BJ (cell line): Measurements from ENCODE around the gene SERGEF. TPM values are rescaled to one million over a fixed set of nuclear protein-coding genes. Genes with fewer than 3 reads are reported as not detected.

Experiments
- CTCF ChIA-PET: fragments of 350-600 bp; formaldehyde crosslinking; extraction: SDS; loops from one replicate; lab custom pipeline; 2021; ENCODE audit warnings: antibody characterized with exemption, inconsistent platforms; lab: Yijun Ruan, JAX
- POLR2A ChIA-PET: fragments of 300-600 bp; sonication (Branson Sonifier 250); formaldehyde crosslinking; extraction: SDS; loops from one replicate; lab custom pipeline; 2021; ENCODE audit warnings: antibody characterized with exemption; lab: Charles Lee
- DNase-seq: peaks from one replicate; pipeline ENCODE4 v3.0.0-alpha.2; 2011; ENCODE audit warnings: low read depth
- H3K27me3 ChIP-seq: 2 replicates; pipeline ENCODE4 v1.6.0; 2011; ENCODE audit warnings: low read length; ENCODE audit not compliant: control insufficient read depth, insufficient read depth
- H3K36me3 ChIP-seq: 2 replicates; pipeline ENCODE4 v1.5.1; 2011; ENCODE audit warnings: low read length; ENCODE audit not compliant: control insufficient read depth, insufficient read depth
- H3K4me3 ChIP-seq: 2 replicates; pipeline ENCODE4 v1.5.1; 2011; ENCODE audit warnings: low read depth, mild to moderate bottlenecking, control low read depth, low read length
- CTCF ChIP-seq: IDR thresholded peaks from 2 replicates; pipeline ENCODE4 v1.5.1; 2011; ENCODE audit warnings: low read depth, mild to moderate bottlenecking, control low read depth, inconsistent platforms, low read length, moderate library complexity; ENCODE audit not compliant: insufficient read depth
- polyA plus RNA-seq: library from polyadenylated mRNA; depleted of rRNA; stranded (reverse); fragments of >200 nt; gene quantifications from 2 replicates; pipeline ENCODE4 v1.2.3, GENCODE V29; 2011

The SERGEF gene
- polyA plus RNA-seq, 1 experiment, result 17.4 TPM

GRCh38 chr11:17967661-17968060, 45.2 kb downstream of the SERGEF start:
- TF ChIP-seq CTCF, result no peak
- H3K4me3 ChIP-seq, result no peak overlapping the region
- ChIA-PET CTCF (interaction anchor here (1.1 to 27.4 kb wide), 4 partner anchors 12 to 228 kb away, joined by 3 to 533 read pairs (median 12); partner anchors contain the start of gene KCNC1), POLR2A (interaction anchor here (0.7 kb wide), 1 partner anchor 657 kb away, joined by 3 read pairs; no protein-coding TSS in a partner anchor)
- no peaks in the 10 kb centered on the region for H3K36me3 ChIP-seq
- H3K27me3 ChIP-seq, result no peaks in the 10 kb centered on the region
- DNase-seq, result no peak

- Histone ChIP-seq H3K4me3 (no peak overlapping the region), H3K27me3 (no peaks in the 10 kb centered on the region), H3K36me3 (0 out of 2 replicates have a peak, but pooled peaks cover 1% of the 10 kb centered on the region)
- CTCF ChIA-PET, result interaction anchor here (1.0 to 2.8 kb wide), 5 partner anchors 13 to 229 kb away, joined by 3 to 13 read pairs (median 5); no protein-coding TSS in a partner anchor
- no peak for DNase-seq
- TF ChIP-seq CTCF, result no peak
- POLR2A ChIA-PET, result no interaction called here
These were observed 52.8 kb downstream of the SERGEF start for GRCh38 chr11:17960091-17960490.

GRCh38 chr11:17958446-17958845, 54.4 kb downstream of the SERGEF start:
- ChIA-PET CTCF (interaction anchor here (0.6 to 1.4 kb wide), 3 partner anchors 9 to 22 kb away, joined by 3 read pairs; no protein-coding TSS in a partner anchor), POLR2A (no interaction called here)
- TF ChIP-seq CTCF, result no peak
- Histone ChIP-seq H3K36me3 (0 out of 2 replicates have a peak, but pooled peaks cover 1% of the 10 kb centered on the region), H3K4me3 (no peak overlapping the region), H3K27me3 (no peaks in the 10 kb centered on the region)
- DNase-seq, result no peak

GRCh38 chr11:17954395-17955252, 58.2 kb downstream of the SERGEF start:
- ChIA-PET CTCF (interaction anchor here (0.7 kb wide), 1 partner anchor 15 kb away, joined by 3 read pairs; no protein-coding TSS in a partner anchor), POLR2A (no interaction called here)
- Histone ChIP-seq H3K27me3 (no peaks in the 10 kb centered on the region), H3K36me3 (0 out of 2 replicates have a peak, but pooled peaks cover 1% of the 10 kb centered on the region), H3K4me3 (no peak overlapping the region)
- TF ChIP-seq CTCF, result no peak
- no peak for DNase-seq

- ChIA-PET POLR2A (no interaction called here), CTCF (no interaction called here)
- Histone ChIP-seq H3K4me3 (no peak overlapping the region), H3K36me3 (0 out of 2 replicates have a peak, but pooled peaks cover 1% of the 10 kb centered on the region), H3K27me3 (no peaks in the 10 kb centered on the region)
- no peak for DNase-seq
- TF ChIP-seq CTCF, result no peak
These were observed 60.4 kb downstream of the SERGEF start for GRCh38 chr11:17952487-17952886.
